GM21786 (cell line): ENCODE measurements around the gene PPT1.

Experiments used
- ATAC-seq: cut with Tn5 transposase; IDR thresholded peaks from one replicate; pipeline ENCODE4 v1.9.1; 2021; ENCODE audit not compliant: unreplicated experiment

Gene PPT1

GRCh38 chr1:40096977-40097782 is at the start of gene PPT1:
Gene PPT1 (minus strand): TSS chr1:40097252. CDS start chr1:40097238, 14 bp downstream.
- ATAC-seq = peak; percentile 83

- no peak for ATAC-seq
These were observed 47.0 kb upstream of the PPT1 start for GRCh38 chr1:40143891-40144575.

GRCh38 chr1:40141878-40142535 is 45.0 kb upstream of the PPT1 start:
- no peak for ATAC-seq

GRCh38 chr1:40140211-40140973 is 43.3 kb upstream of the PPT1 start:
- ATAC-seq = no peak

GRCh38 chr1:40133839-40134238 is 36.8 kb upstream of the PPT1 start:
- no peak for ATAC-seq

- no peak for ATAC-seq
These were observed 36.2 kb upstream of the PPT1 start for GRCh38 chr1:40133312-40133665.

GRCh38 chr1:40132383-40133311 is 35.6 kb upstream of the PPT1 start:
- ATAC-seq = no peak

GRCh38 chr1:40130892-40131291 is 33.8 kb upstream of the PPT1 start:
- no peak for ATAC-seq

- no peak for ATAC-seq
These were observed 25.8 kb upstream of the PPT1 start for GRCh38 chr1:40122855-40123254.

- no peak for ATAC-seq
These were observed 23.1 kb upstream of the PPT1 start for GRCh38 chr1:40120128-40120527.

- no peak for ATAC-seq
These were observed 17.3 kb upstream of the PPT1 start for GRCh38 chr1:40114400-40114799.

GRCh38 chr1:40110389-40110788 is 13.3 kb upstream of the PPT1 start:
- ATAC-seq = no peak

- no peak for ATAC-seq
These were observed 10.4 kb upstream of the PPT1 start for GRCh38 chr1:40107290-40107959.

- no peak for ATAC-seq
These were observed 8.0 kb upstream of the PPT1 start for GRCh38 chr1:40105028-40105427.

GRCh38 chr1:40102896-40103295 is 5.8 kb upstream of the PPT1 start:
- ATAC-seq = no peak

- no peak for ATAC-seq
These were observed 5.0 kb upstream of the PPT1 start for GRCh38 chr1:40102038-40102437.

GRCh38 chr1:40096646-40096976 is 441 bp downstream of the PPT1 start:
- ATAC-seq = peak; percentile 12

- no peak for ATAC-seq
These were observed 1.2 kb downstream of the PPT1 start for GRCh38 chr1:40095806-40096205.

GRCh38 chr1:40094466-40095110 is 2.5 kb downstream of the PPT1 start:
- ATAC-seq = no peak
